IPS DF 19.7 (cell line): Measurements from ENCODE around the gene HAPSTR1.
A peak's percentile ranks its signal among the peaks of the same experiment; 100 is the strongest.
"Not testable (repeated sequence)": the region's sequence is repeated elsewhere in the genome, so short reads cannot be mapped to it uniquely, and the experiment has no call there.

Experiments used
- DNase-seq: peaks from one replicate; pipeline ENCODE4 v3.0.0-alpha.2; 2013; ENCODE audit warnings: low read depth, low spot score

HAPSTR1 gene, protein sequence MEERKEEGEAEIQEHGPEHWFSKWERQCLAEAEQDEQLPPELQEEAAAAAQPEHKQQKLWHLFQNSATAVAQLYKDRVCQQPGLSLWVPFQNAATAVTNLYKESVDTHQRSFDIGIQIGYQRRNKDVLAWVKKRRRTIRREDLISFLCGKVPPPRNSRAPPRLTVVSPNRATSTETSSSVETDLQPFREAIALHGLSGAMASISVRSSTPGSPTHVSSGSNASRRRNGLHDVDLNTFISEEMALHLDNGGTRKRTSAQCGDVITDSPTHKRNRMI

DNA sequence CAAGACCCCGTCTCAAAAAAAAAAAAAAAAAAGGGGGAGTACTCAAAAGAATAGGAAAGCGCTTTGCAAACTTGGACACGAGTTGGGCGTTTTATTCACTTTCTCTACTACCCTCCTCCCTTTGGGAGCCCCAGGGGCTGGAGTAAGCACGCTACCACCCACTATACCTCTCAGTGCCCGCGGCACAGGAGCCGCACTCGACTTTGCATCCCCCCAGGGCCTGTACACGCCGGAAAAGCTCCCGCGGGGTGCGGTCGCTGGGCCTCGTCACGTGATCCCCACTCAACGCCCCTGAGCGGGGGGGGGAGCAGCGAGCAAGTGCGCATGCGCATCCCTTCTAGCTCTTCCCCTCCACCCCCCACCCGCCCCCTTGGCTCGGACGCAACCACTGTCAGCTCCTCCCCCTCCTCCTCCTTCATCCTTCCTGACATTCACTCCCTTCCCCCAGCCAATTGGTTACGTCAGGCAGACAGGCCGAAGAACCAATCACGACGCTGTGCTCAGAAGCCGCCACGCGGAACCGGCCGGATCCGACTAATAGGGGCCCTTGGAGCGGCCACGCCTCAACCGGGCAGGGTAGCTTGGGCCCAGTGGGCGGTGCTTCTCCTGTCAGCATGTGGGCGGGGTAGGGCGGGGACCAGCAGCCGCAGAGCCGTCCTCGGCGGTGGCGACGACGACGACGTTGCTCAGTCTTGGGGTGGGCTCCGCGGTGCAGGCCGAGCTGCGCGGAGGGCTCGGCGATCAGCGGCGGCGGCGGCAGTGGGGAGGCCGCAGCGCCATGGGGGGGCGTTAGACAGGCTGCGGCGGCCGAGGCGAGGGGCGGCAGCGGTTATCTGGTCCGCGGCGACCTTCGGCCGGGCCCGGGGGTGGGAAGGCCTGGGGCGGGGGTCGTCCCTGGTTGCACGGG, at the start of gene HAPSTR1:
HAPSTR1 (plus strand) TSS at position 685 of the 907 bp plus-strand sequence. CDS start 401 bp downstream, outside the sequence.
- DNase-seq = peak; percentile 99

DNA sequence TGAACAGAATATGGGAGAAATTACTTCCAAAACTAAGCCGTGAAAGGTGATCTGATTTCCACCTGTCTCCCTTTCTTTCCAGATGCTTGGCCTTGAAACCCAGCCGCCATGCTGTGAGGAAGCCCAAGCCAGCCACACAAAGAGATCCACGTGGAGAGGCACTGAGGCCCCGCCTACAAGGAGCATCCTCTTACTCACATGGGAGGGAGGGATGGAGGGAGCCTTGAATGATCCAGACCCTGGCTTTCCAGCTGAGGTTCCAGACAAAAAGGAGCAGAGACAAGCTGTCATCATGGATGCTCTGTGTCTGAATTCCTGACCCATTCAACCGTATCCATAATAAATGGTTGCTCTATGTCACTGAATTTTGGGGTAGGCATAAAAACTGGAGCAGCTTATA, 48.9 kb upstream of the HAPSTR1 start:
- no peak for DNase-seq

DNA sequence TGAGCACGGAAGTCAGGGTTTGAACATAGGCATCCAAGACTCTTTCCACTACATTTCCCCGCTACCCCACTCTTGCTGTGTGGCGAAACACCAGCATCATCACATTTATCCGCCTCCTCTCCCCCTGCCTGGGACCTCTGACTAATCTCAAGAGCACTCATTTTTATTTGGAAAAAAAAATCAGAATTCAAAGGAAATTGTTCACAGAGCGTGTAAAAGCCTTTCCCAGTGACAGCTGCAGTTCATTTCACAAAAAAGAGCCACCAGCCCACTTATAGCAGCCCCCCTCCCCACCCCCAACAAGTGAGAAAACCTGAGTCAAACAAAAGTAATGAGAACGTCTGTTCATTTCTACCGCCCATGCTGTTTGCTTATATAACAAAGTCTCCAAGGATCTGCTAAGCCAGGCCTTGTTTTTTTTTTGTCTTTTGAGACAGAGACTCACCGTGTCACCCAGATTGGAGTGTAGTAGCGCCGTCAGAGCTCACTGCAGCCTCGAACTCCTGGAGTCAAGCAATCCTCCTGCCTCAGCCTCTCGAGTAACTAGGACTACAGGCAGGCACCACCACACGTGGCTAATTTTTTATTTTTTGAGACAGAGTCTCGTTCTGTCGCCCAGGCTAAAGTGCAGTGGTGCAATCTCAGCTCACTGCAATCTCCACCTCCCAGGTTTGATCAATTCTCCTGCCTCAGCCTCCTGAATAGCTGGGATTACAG, 48.3 kb upstream of the HAPSTR1 start:
- DNase-seq = no peak

DNA sequence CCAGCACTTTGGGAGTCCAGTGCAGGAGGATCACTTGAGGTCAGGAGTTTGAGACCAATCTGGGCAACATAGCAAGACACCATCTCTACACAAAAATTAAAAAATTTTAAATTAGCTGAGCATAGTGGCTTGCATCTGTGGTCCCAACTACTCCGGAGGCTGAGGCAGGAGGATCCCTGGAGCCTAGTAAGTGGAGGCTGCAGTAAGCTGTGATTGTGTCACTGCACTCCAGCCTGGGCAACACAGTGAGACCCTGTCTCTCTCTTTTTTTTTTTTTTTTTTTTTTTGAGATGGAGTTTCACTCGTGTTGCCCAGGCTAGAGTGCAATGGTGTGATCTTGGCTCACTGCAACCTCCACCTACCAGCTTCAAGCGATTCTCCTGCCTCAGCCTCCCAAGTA, 45.9 kb upstream of the HAPSTR1 start:
- DNase-seq = not testable (repeated sequence)

DNA sequence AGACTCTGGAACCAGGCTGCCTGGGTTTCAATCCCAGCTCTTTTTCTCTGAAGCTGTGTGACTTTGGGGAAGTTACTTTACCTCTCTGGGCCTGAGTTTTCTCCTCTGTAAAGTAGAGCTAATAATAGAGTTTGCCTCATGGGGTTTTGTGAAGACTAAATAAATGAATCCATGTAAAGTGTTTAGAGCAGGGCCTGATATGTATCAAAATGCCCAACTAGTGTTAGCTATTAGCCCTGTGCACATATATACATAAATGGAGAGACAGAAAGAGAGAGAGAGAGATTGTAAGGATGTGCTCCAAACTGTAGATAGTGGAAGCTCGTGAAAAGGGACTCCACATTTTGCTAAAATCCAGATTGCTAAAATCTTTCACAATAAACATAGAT, 44.8 kb upstream of the HAPSTR1 start:
- no peak for DNase-seq

DNA sequence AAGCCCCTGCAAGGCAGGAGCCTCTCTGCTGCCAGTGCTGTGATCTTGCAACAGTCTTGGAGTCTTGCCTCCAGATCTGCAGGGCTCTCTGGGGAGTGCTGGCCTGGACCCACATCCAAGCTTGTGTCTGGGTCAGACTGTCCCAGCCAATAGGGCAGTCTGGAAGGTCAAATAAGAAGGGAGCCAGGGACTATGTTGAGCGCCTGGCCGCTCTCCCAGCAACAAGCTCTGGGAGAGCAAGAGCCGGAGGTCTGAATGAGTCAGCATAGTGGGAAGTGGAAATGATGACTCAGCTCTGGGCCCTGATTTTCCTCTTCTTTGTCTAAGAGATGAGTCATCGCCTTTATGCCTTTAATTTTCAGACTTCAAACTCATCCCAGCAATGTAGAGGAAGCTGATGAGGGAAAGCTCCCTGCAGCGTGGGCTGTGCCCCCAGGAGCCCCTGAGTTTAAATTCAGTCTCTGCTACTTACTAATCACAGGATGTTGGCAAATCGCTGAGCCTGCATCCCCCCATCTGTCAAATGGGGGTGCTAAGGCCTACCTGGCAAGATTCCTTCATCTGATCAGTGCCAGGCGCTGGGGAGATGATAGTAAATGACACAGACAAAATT, 43.6 kb upstream of the HAPSTR1 start:
- peak; percentile 90 for DNase-seq

DNA sequence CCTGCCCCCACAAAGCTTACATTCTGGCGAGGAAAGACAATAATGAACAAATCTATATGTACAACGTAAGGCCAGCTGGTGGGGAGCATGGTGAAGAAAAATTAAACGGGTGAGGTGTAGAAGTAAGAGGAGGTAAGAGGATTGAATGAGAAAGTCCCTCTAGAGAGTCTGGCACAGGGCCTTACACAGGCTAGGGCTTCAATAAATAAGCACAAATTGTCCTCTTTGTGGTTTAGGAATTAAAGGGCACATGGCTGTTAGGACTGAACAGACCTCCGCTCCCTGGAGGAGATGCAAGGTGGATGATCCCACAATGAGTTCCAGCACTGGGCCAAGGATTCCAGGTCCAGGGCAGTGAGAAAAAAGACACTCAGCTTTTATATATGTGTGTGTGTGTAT, 43.1 kb upstream of the HAPSTR1 start:
- no peak for DNase-seq

DNA sequence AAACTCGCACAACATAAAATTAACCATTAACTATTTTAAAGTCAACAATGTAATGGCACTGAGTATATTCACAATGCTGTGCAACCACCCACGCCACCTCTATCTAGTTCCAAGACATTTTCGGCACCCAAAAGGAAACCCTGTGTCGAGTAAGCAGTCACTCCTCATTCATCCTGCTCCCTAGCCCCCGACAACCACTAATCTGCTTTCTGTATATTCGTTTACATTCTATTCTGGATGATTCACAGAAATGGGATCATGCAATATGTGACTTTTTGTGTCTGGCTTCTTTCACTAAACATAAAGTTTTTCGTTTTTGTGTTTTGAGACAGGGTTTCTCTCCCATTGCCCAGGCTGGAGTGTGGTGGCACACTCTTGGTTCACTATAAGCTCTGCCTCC, 42.2 kb upstream of the HAPSTR1 start:
- DNase-seq = no peak

DNA sequence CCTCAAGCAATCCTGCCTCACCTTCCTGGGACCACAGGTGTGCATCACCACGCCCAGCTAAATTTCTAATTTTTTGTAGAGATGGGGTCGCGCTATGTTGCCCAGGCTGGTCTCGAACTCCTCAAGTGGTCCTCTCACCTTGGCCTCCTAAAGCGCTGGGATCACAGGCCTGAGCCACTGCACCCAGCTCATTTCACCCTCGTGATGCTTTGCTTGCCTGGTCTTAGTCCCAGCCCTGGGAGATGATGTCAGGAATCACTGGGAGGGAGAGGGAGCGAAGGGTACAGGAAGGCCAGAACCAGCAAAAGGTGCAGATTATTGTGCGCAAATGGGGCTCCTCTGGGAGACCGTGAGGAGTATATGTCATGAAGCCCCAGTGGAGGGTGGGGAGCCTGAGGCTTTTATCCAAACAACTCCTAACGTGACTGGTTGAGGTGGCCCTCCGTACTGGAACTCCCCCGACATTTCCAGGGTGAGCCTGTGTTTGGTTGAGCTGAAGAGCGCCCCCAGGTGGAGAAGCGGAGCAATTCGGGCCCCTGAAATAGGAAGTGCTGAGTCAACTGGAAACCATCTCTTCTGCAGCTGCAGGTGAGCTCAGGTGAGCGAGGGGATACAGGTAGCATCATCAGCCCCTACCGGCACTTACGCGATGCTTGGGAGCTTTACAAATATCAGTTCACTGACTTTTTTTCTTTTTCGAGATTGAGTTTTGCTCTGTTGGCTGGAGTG, 41.2 kb upstream of the HAPSTR1 start:
- DNase-seq = peak; percentile 83

DNA sequence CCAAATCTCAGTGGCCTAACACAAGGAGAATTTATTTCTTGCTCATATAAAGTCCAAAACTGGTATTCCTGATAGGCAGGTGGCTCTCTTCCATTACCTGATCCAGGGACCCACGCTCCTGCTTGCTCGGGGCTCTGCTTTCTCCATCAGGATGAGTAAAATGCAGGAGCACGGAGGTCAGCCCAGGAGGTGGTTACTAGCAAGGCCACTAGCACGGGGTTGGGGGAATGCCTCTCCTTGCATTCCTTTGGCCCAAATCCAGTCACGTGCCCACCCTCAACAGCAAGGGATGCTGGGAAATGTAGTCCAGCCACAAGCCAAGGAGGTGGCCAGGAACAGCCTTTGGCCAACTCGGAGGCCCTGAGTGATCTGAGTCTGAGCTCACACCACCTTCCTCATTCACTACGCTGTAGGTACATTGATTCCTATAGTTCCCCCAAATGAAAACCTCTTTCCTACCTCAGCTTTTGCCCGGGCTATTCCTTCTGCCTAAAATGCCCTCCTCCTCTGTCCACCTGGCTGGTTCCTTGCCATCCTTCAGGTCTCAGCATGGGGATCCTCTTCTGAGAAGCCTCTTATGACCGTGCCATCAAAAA, 38.3 kb upstream of the HAPSTR1 start:
- peak; percentile 97 for DNase-seq

DNA sequence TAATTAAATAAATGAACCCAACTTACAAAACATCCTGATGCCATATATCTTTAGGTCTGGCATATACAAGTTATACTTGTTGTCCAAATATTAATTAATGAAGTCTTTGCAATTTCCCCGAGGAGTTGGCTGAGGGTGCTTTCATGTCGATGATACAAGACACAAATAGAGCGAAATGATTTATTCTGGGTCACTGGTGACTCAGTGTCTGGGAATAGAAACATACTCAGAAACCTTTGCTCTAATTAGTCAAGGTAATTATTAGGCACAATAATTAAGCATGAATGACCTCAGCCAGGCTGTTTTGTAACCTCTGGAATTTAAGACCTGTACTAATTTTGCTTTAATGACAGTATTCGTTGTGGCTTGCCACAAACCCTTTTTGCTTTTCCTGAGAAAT, 37.0 kb upstream of the HAPSTR1 start:
- no peak for DNase-seq

DNA sequence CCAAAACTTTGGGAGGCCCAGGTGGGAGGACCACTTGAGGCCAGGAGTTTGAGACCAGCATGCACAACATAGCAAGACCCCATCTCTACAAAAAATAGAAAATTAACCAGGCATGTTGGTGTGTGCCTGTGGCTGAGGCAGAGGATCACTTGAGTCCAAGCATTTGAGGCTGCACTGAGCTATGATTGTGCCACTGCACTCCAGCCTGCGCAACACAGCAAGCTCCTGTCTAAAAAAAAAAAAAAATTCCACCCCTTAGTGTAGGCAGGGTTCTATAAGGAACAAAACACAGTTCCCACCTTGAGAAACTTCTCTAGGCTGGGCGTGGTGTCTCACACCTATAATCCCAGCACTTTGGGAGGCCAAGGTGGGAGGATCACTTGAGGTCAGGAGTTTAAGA, 36.3 kb upstream of the HAPSTR1 start:
- DNase-seq = no peak

DNA sequence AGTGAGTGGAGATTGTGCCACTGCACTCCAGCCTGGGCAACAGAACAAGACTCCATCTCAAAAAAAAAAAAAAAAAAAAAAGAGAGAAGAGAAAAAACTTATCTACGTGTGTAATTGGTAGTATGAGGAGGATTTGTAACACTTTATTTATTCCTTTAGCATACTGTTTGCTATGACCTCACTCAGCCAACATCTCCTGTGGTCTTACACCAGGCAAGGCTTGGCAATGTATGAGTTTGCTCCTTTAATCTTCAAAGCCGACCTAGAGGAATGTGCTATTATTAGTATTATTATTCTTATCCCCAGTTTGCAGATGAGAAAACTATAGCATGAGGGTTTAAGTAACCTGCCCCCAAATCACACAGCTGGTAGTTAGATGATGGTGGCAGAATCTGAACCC, 35.8 kb upstream of the HAPSTR1 start:
- DNase-seq = no peak

DNA sequence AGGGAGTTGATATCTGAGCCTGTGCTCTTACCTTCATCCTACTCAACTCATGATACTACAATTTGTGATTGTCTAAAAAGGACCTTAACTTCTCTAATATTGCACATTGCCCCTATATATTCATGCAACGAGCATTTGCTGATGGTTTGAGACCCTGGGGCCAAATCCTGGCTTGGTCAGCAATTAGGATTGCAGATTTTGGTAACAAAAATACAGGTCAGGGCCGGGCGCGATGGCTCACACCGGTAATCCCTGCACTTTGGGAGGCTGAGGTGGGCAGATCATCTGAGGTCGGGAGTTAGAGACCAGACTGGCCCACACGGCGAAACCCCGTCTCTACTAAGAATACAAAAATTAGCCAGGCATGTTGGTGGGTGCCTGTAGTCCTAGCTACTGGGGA, 35.4 kb upstream of the HAPSTR1 start:
- DNase-seq = no peak

DNA sequence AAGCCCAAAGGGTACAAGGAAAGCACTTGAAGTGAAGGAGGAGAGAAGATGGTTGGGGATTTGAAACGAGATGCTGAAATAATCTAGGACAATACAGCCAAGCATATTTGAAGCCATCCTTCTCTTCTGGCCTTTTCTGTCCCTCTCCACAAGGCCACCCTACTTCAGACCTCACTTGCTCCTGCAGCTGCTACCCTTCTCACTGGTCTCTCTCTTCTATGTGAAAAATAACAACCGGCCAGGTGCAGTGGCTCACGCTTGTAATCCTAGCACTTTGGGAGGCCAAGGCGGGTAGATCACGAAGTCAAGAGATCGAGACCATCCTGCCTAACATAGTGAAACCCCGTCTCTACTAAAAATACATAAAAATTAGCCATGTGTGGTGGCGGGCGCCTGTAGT, 33.2 kb upstream of the HAPSTR1 start:
- DNase-seq = no peak

DNA sequence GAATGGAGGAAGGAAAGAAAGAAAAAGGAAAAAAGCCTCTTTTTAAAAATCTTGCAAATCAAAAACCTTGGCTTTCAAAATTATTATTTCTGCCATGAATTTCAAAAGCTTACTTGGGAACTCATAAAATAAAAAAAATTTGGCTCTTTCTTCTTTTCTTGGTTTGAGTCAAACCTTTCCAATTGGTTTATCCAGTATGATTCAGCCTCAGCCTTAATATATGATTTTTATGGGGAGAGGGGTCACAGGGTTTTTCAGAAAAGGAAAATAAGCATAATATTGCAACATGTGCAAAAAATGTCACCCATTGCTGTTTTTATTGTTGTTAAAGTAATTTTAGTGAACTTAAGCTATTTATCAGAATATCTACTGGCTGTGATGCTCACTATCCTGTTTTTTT, 31.2 kb upstream of the HAPSTR1 start:
- no peak for DNase-seq

DNA sequence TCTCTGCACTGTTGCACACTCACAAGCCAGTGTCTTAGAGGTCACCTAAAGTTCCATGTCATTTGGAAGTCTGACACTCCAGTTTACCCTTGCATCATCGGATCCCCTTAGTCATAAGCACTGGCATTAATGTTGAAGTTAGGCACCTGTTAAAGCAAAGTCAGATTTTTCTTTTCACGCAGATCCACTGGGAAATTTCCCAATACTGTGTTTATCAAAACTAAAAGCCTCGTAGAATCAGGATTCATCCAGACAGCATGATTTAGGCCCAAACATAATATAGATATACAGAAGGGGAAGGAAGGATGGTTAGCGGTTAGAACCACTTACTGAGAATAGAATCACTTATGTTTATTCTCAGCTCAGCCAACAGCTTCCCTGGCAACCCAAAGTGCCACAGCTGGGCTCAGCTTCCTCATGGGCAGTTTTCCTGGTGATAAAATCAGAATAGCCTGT, 30.1 kb upstream of the HAPSTR1 start:
- DNase-seq = no peak

DNA sequence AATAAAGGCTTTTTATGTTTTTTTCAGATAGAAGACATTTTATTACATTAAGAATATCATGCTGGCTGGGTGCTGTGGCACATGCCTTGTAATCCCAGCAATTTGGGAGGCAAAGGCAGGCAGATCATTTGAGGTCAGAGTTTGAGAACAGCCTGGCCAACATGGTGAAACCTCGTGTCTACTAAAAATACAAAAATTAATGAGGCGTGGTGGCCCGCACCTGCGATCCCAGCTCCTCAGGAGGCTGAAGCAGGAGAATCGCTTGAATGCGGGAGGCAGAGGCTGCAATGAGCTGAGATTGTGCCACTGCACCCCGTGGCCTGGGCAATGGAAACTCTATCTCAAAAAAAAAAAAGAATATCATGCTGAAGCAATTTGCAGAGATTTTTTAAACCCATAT, 29.1 kb upstream of the HAPSTR1 start:
- no peak for DNase-seq

DNA sequence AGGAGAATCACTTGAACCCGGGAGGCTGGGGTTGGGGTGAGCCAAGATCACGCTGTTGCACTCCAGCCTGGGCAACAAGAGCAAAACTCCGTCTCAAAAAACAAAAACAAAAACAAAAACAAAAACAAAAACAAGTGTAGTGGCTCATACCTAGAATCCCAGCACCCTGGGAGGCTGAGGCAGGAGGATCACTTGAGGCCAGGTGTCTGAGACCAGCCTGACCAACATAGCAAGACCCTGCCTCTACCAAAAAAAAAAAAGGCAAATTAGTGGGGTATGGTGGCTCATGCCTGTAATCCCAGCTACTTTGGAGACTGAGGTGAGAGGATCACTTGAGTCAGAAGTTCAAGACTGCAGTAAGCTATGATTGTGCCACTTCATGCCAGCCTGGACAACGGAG, 26.4 kb upstream of the HAPSTR1 start:
- no peak for DNase-seq

DNA sequence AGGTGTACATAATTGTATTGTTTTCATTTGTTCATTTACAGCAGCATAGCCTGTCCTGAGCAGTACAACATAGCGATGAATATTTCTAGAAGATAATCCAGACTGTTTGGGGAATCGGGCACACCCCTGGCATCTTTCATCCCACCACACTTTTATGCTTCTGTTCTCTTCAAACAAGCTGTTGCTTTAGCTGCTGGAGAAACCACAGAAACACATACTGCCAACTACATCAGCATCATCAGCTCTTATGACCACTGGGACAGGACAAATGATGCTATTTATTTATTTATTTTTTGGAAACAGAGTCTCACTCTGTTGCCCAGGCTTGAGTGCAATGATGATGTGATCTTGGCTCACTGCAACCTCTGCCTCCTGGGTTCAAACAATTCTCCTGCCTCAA, 22.6 kb upstream of the HAPSTR1 start:
- DNase-seq = no peak

DNA sequence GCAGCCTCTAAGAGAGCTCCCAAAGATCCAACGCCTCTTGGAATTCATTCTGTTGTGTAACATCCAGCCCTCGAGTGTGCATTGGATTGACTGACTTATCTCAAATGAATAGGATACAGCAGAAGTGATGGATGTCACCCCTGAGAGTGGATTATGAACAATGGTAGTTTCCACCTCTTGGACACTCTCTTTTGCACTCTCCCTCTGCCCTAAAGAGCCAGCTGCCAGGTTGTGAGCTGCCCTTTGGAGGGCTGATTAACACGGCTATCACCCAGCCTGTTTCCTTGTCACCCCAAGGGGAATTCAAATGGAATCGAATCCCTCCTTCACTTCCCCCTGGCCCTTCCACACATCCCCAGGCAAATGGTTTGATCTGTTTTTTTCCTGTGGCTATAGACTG, 21.2 kb upstream of the HAPSTR1 start:
- no peak for DNase-seq
